ENCODE measurements around the gene LBHD2.

Gene LBHD2

DNA sequence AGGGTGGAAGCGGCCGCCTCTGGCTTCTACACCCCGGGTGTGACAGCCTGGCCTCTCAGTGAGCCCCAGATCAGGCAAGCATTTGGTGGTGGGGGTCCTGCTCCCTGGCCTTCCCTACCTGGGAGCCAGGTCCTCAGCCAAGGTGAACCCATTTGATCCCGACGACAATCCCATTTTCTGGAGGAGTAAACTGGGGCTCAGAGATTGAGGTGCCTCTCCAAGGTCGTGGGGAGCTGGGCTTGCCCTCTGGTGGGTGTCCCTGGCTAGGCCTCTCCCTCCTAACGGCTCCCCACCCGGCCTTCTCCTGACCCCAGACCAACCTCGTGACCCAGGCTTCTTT is 7.8 kb downstream of the LBHD2 start:
- no peak for DNase-seq

DNA sequence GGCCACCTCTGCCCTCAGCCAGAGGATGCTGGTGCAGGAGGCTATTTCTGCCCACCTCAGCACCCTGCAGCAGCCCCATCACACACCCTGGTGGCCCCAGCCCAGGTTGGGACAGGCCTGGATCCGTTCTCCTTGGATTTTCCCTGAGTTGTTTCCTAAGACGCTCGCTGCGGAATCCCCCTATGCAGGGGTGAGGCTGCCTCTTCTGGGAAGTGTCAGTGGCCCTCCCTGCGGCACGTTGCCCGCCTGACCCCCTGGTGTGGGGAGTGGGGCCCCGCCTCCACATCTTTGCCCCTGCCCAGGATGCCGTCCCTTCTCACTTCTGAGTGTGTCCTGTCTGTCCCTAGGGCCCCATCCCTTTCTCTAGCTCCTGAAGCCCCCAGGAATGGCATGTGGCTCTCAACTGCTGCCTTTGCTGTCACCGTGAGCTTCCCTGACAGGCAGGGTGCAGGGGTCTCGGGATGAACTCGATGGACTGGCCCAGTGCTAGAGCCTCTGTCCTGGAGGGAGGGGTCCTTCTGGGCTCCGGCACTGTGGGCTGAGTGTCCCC is 9.9 kb downstream of the LBHD2 start:
- DNase-seq: no peak

DNA sequence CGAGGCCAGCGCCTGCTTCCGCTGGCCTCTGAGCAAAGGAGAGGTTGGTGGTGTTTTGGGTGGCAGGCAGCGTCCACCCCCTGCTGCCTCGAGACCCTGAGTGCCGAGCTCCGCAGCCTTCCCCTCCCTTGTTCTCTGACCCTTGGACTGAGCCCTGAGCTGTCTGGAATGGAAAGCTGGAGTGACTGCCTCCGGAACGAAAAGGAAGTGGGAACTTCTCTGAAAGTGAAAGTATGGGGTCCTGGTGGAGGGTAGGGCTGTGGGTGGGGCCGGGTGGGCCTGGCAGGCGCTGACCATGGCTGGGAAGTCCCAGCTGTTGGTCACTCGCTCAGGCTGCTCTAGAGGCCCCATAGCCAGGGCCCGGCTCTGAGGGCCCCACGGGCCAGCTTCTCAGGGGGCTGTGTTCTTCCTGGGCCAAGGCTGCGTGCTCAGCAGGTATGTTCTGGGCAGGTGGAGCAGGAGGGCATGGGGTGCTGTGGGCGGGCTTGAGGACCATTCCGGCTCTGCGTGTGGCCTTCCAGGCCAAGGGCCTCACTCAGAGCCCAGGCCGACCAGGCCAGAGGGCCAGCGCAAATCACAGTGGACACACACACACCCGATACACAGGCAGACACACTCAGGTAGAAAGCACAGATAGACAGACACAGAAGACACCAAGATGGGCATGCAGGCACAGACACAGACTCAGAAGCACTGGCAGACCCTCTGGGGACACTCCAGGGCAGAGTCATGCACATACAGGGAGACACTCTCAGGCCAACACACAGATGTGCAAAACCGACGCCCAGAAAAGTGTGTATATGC is 10.6 kb downstream of the LBHD2 start, which contains the start of gene EXOC3L4:
Gene EXOC3L4 (plus strand): TSS at position 320 of the 804 bp plus-strand sequence. CDS start 5,495 bp downstream, outside the sequence.
- no peak for DNase-seq

DNA sequence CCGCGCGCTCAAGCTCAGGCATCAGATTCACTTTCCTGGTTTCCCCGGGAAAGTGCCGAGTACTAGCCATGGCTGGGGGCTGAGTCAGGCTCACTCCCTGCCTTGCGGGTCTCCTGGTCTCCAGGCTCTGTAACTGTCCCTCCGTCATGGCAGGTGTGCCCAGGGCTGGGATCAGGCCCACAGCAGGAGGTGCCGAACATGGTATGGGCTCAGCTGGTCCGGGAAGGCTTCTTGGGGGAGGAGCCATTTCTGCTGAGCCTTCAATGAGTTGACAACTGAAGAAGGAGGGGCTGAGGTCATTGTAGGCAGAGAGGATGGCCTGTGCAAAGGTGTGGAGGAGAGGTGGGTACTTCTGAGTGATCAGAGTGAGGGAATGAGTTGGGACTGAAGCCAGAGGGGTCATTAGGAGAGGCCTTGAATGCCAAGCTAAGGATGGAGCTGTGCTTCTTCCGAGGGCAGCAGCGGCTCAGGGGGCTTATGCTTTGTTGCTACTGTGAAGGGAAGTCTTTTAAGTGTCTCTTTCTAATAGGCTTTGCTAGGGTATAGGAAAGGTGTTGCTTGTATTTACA is 11.3 kb downstream of the LBHD2 start:
- DNase-seq: no peak

DNA sequence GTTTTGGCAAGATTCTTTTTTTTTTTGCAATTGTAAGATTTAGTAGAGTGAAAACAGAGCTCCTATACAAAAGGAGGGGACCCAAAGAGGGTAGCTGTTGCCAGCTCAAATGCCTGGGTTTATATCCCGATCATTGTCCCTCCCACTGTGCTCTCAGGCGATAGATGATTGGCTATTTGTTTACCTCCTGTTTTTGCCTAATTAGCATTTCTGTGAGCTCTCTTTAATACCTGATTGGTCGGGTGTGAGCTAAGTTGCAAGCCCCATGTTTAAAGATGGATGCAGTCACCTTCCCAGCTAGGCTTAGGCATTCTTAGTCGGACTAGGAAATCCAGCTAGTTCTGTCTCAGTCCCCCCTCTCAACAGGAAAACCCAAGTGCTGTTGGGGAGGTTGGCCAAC is 12.4 kb downstream of the LBHD2 start:
- no peak for DNase-seq

DNA sequence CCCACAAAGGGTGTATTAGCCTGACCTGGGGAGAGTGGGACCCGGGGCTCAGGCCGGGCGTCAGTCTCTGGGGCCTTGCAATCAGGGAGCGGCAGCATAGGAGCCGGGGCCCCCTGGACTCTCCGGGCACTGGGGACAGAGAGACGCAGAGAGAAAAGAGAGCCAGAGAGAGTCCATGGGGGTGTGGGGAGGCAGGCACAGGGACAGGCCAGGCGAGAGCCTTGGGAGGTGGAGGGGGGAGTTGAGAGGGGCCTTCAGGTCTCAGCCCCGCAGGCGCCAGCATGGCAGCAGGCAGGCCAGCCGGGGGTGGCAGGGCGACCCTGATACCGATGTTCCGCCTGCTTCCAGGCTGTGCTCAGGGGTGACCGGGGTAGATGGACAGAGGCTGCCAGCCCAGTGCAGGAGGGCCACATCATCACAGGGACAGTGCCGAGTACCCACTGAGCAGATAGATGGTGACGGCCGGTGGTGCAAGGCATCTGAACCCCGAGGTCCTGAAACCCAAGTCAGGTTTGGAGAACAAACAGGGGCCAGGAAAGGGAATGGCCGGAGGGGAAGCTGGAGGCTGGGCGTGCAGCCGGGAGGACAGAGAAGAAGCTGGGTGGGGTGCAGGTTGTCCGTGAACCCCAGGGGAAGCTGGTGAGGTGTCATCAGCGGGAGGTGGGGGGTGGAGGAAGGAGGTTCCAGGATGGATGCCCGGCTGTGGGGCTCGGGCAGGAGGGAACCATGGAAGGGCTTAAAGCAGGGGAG is 13.4 kb downstream of the LBHD2 start:
- no peak for DNase-seq

DNA sequence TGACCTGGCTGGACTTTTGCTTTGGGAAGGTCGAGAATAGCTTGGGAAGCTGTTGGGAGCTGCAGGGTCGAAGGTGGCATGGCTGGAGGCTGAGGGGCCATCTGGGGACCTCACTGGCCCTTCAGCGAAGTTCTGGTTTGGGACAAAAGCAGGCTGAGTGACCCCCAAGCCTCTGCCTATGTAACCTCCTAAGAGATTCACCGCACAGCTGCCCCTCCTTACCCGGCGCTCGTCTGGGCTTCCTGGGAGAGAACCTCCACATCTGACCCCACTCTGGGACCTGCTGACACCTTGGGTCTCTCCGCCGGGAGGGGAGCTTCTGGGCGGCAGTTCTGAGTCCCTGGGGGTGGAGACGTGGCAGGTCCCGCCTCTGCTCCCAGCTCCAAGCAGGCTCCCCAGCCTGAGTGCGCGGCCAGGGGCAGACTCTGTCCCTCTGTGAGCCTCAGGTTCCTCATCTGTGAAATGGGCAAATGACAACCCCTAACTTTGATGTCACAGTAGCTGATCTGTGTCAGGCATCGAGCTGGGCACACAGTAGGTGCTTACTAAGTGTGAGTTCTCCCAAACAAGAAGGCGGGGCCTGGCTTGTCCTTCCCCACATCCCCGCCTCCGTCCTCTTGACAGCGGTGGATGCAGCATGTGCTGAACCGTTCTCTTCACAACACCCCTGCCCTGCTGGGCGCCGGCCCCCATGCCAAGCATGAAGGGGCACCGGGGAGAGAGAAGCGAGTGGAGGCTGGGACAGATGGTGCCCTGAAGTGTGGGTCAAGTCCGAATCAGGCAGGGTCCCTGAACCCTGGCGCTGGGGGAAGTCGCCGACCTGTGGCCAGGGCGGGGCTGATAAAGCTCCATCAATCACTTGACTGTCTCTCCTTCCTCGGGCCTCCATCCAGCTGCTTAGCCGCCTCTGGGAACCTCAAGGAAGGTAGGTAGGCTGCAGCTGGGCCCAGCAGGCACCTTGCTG is 14.3 kb downstream of the LBHD2 start:
- DNase-seq: no peak

DNA sequence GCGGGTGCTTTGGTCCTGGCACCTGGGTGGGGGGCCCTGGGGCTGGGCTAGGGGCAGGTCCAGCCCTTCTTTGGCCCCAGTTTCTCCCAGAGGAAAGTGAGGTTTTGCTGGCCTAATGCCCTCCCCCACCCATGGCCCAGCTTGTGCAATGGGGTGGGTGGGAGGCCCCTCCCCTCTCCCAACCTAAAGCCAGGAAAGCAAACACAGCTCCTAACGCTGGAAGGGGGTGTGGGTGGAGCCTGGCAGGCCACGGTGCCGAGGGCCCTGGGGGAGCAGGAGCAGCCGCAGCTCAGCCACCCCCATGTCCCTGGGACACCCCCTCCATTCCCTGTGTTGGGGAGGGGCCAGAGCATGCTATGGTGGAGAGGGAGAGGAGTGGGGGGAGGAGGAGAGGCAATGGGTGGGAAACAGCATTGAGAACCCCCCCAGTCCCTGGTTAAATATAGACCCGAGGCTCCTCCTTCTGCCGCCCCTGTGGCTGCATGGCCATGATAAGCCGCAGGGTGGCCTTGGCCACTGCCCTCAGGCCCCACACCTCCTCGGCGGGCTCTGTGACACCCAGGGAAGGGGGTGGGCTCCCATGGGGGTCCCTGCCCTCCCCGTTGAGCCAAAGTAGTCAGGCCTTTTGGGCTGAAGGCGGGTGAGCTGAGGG is 15.2 kb downstream of the LBHD2 start:
- DNase-seq: no peak

DNA sequence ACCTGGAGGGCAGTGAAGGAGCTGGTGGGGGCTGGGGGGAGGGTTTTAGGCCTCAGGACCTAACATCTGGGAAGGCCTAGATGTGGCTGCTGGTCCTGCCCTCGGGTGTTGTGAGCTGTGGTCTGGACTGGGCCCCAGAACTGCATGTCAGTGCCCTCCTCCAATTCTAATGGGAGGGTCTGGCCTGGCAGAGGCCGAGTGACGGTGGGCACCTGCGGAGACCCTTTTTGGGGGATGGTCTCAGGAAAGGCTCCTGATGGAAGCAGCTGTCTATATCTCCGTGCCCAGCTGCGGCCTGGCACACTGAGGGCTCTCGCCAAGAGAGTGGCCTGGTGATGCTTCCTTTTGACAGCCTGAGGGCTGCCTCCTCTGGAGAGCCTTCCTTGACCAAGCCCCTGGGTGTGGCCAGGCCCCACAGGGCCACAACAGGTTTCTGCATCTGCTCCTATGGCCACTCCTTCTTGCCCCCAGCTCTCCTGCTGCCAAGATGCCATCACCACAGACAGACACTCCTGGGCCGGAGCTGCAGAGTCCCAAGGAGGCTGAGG is 15.8 kb downstream of the LBHD2 start:
- no peak for DNase-seq

DNA sequence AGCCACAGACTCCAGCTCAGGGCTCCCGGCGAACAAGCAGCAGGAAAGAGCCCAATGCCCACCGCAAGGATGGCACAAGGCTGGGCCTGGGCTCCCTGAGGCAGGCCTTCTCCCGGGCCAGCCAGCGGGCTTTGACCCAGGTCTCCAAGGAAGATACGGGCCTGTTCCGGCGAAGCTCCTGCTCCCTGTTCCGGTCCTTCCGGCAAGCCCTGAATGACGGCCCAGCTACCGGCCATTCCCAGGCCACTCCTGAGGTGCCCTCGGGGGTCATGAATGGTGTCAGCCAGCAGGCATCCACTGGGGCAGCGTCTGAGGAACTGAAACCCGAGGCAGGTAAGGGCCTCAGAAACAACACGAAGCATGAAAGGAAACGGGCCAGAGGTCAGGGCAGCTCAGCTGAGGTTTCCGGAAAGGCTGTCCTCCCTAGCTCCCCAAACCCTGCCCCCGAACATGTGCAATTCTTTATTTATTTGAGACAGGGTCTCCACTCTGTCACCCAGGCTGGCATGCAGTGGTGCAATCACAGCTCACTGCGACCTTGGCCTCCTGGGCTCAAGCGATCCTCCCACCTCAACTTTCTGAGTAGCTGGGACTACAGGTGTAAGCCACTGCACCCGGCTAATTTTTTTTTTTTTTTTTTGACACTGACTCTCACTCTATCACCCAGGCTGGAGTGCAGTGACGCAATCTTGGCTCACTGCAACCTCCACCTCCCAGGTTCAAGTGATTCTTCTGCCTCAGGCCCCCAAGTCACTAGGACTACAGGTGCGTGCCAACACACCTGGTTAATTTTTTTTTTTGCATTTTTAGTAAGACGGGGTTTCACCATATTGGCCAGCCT is 16.5 kb downstream of the LBHD2 start:
- DNase-seq: no peak

DNA sequence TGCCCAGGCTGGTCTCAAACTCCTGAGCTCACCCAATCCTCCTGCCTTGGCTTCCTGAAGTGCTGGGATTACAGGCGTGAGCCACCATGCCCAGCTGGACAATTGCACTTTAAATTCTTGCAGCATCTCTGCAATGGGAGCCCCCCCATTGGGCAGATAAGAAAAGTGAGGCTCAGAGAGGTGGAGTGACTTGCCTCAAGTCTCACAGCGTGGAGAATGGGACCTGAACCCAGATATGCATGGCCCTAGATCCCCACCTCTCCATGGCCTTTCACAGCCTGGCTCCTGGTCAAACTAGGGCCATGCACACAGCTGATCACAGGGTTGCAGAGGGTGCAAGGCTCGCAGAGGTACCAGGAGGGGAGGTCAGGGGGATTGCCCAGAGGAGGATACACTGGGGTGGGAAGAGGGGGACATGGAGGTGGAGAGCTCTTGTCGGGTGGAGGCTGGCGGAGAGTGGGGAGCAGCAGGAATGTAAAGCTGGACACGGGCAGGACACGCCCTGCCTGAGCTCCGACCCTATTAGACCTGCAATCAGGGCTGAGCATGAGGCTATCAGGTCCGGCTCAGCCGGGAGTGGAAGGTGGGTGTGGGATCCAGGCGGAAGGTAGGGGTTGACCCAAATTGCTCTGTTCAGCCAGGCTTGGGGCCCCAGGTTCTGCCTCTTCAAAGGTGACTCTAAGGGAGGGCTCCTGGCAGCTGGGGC is 17.4 kb downstream of the LBHD2 start:
- DNase-seq: no peak

DNA sequence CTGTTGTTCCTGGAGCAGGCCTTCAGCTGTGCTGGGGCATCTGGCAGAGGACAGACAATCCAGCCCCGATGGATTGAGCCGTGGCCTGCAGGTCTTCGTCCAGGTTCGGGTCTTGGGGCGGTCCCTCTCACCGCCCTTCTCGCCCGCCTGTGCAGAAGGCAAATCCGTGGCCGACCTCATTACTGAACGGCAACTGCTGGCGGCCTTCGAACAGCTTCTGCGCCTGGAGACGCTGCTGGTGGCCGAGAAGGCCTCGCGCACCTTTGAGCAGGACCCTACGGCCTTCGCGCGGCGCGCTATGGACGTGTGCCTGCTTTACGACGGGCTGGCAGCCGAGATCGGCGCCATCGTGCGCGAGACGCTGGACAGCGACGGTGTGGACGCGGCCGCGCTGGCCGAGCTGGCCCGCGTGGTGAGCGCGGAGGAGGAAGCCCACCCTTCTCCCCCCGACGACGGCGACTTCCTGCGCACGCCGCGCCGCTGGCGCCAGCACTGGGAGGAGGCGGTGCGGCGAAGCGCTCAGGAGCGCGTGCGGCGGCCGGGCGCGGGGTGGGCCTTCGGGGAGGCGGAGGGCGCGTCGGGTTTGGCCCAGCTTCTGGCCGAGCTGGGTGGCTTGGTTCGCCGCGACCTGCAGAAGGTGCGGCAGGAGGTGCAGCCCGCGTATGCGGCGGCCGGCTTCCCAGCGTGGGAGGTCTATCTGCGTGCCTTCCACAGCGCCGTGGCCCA is 18.1 kb downstream of the LBHD2 start:
- DNase-seq: no peak

DNA sequence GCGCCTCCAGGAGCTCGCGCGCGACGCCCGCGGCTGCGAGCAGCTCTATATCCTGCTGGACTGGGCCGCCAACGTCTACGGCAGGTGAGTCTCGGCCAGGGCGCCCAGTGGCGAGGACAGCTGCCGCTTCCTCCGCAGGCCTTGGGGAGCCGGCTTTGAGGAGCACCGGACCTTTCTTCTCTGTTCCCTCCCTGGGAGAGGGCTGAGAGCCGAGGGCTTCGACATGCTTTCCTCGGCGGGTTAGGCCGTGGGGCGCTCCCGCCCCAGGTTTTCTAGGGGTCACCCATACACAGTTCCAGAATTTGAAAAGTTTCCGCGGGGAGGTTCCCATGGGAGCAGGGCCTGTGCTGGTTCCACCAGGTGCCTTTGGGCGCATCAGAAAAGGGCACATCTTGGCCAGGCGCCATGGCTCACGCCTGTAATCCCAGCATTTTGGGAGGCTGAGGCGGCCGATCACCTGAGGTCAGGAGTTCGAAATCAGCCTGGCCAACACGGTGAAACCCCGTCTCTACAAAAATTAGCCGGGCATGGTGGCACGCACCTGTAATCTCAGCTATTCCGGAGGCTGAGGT is 18.8 kb downstream of the LBHD2 start:
- no peak for DNase-seq

DNA sequence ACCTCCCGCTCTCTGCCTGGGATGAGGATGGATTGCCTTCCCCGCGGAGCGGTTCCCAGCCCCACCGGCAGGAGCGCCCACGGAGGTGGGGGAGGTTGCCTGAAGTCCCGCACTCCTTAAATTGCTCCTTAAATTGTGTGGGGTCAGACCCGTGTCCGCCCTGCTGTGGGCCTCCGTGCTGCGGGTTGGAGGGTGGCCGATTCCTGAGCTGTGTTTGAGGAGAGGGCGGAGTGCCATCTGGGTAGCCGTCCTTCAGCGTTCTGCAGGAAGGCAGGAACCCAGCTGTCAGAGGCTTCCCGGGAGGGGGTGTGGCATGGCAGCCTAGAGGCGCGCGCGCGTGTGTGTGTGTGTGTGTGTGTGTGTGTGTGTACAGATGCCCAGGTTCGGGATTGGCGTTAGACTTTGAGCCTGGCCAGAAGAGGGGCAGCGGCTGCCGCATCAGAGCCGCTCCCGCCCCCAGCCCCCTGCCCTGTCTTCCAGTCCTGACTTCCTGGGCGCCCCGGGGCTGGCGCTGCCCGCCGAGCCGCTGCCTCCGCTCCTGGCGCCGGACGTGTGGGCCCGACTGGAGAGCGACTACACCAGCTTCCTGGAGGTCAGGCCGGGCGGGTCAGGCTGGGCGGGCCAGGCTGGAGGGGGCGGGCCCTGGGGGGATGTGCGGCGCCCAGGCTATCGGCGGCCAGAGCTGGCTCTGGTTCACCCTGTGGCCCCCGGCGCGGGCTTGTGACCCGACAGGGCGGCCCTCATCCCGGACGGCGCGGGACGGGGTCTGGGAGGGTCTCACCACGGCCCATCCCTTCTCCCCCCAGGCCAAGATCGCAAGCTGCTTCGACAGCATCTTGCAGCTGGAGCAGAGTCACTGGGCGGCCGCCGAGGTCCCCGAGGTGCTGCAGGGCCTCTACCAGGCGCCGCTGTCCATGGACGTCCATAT is 19.7 kb downstream of the LBHD2 start:
- no peak for DNase-seq

DNA sequence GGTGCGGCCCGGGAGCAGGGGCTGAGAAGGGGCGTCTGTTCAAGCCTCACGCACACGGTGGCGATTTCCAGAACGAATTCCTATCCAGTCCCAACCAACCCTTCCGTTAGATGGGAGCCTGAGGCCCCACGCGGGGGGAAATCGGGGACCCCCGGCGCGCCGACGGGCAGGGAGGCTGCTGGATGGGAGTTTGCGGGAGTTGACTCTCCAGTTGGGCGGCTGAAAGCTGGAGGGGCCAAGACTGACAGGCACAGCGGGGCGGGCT is 20.3 kb downstream of the LBHD2 start:
- DNase-seq: no peak

DNA sequence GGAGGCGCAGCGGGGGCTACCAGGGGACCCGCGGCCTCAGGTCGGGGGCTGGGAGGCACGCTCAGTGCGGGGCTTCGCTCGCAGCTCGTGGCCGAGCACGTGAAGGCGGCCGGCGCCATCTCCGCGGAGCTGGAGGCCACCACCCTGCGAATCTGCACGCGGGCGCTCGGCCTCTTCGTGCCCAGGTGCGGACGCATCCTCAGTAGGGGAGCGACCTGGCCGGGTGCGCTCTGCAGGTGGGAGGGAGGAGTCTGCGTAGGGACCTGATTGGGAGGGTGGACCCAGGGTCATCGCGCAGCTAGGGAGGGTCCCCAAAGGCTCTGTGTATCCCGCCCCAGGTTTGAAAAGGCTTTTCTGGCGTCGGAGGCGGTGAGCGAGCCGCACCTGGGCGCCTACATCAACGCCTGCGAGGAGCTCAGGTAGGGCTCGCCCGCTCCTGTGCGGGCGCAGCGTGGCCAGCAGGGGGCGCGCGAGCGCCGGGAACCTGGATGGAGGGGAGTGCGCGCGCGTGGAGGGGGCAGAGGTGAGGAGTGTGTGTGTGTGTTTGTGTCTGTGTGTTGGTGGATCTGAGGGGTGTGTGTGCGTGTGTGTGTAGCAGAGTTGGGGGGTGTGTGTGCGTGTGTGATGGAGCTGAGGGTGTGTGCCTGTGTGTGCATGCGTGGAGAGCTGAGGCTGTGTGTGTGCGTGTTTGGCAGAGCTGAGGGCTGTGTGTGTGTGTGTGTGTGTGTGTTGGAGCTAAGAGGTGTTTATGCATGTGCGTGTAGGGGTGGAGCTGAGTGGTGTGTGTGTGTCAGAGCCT is 20.8 kb downstream of the LBHD2 start:
- DNase-seq: peak; percentile 67 to 75

DNA sequence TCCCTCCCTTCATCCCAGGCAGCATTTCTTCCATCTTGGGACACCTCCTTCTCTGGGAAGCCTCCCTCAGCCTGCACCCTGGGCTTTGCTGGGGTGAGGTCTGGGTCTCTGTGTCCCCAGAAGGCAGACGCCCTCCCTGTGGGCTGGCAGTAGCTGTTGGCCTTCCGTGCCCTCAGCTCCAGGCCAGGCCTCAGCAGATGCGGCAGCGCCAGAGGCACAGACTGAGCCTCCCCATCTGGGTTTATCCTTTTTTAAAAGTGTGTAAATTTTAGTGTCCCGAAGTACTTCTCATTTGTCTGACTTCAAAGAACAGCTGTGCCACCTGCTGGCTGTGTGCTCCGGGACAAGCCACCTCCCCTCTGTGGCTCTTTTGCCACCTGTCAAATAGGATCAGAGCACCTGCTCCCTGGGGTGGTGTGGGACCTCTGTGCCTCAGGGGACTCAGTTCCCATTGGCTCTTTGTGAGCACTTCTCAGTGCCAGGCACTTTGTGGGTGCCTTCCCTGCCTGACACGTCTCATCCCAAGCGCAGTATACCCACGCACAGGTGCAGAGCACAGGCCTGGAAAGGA is 21.7 kb downstream of the LBHD2 start:
- no peak for DNase-seq

Measured in activated CD4-positive, alpha-beta T cell treated with anti-CD3 and anti-CD28 coated beads for 4 hours (primary cell).